HepG2 (cell line): ENCODE measurements around the gene LDLRAD3. TPM values are rescaled to one million over a fixed set of nuclear protein-coding genes. Genes with fewer than 3 reads are reported as not detected.

Source experiments
- ATAC-seq: fragments of 200-7000 bp; cut with Tn5 transposase; 3 replicates; pipeline ENCODE4 v1.9.1; 2020; ENCODE audit warnings: mild to moderate bottlenecking, moderate library complexity
- BruUV-seq: library from RNA; stranded (reverse); fragments of 400-500 nt; replicated peaks from 2 replicates; lab custom pipeline; 2021; lab: Mats Ljungman, UMichigan
- CTCF ChIA-PET: fragments of 300-600 bp; formaldehyde crosslinking; extraction: SDS; loops from one replicate; lab custom pipeline; 2021; ENCODE audit warnings: low total read pairs, inconsistent platforms, low intra/inter-chr PET ratio; lab: Yijun Ruan, JAX
- POLR2A ChIA-PET: fragments of 350-600 bp; sonication (Branson Sonifier 250); formaldehyde crosslinking; loops from one replicate; lab custom pipeline; 2020; ENCODE audit warnings: antibody characterized with exemption, inconsistent platforms; lab: Yijun Ruan, JAX
- DNase-seq: peaks from one replicate; pipeline ENCODE4 v3.0.0-alpha.2; 2015; ENCODE audit warnings: low spot score
- FAIRE-seq: peaks from 3 replicates; lab custom pipeline; 2011; peaks lifted over from hg19 to GRCh38; lab: Jason Lieb, UNC
- H2AFZ ChIP-seq: one replicate; pipeline ENCODE4 v1.6.1; 2011; ENCODE audit warnings: low read length, inconsistent platforms
- H3K27ac ChIP-seq: fragments of 300-600 bp; 3 replicates; pipeline ENCODE4 v1.8.0; 2011; ENCODE audit warnings: mixed run types, mild to moderate bottlenecking, mixed read lengths, low read length, inconsistent platforms; ENCODE audit not compliant: insufficient read depth; ENCODE audit errors: extremely low read length
- H3K27me3 ChIP-seq, 2 experiments: fragments of 200-600 bp in 1 of 2; 2 replicates in 1 of 2; 3 replicates in 1 of 2; pipeline versions ENCODE4 v1.6.0 to v1.8.0; 2011; ENCODE audit warnings: low read length in 2 of 2, mild to moderate bottlenecking in 2 of 2, moderate library complexity in 2 of 2, inconsistent platforms in 1 of 2; ENCODE audit not compliant: insufficient read depth in 2 of 2, control insufficient read depth in 1 of 2
- H3K36me3 ChIP-seq, 2 experiments: fragments of 200-600 bp in 1 of 2; replicated peaks in 1 of 2; 2 replicates in 1 of 2; 3 replicates in 1 of 2; pipeline versions ENCODE4 v1.5.1 to v1.8.0; 2011; ENCODE audit warnings: low read length in 2 of 2, inconsistent platforms in 1 of 2; ENCODE audit not compliant: insufficient read depth in 2 of 2, control insufficient read depth in 1 of 2
- H3K4me1 ChIP-seq: 2 replicates; pipeline ENCODE4 v1.5.1; 2012; ENCODE audit warnings: low read length, inconsistent platforms; ENCODE audit not compliant: insufficient read depth
- H3K4me2 ChIP-seq: 2 replicates; pipeline ENCODE4 v1.6.0; 2011; ENCODE audit warnings: low read depth, low read length, inconsistent platforms
- H3K4me3 ChIP-seq, 3 experiments: fragments of 200-600 bp in 1 of 3; sonication (generic), shearing (Covaris generic) in 1 of 3; replicated peaks in 1 of 3; 2 replicates each; pipeline ENCODE4 v1.5.1; 2011 to 2016; ENCODE audit warnings: low read length in 3 of 3, inconsistent platforms in 2 of 3, low read depth in 2 of 3, mild to moderate bottlenecking in 2 of 3, control low read depth in 1 of 3, mixed read lengths in 1 of 3; ENCODE audit not compliant: insufficient read depth in 1 of 3
- H3K79me2 ChIP-seq: one replicate; pipeline ENCODE4 v1.6.1; 2011; ENCODE audit warnings: low read length, inconsistent platforms; ENCODE audit not compliant: insufficient read depth
- H3K9ac ChIP-seq: 2 replicates; pipeline ENCODE4 v1.6.0; 2011; ENCODE audit warnings: mild to moderate bottlenecking, low read depth, low read length, inconsistent platforms; ENCODE audit not compliant: insufficient read depth
- H3K9me3 ChIP-seq: 2 replicates; pipeline ENCODE4 v1.5.1; 2012; ENCODE audit warnings: mild to moderate bottlenecking, low read length
- H4K20me1 ChIP-seq: 2 replicates; pipeline ENCODE4 v1.6.0; 2011; ENCODE audit warnings: inconsistent platforms, mild to moderate bottlenecking, low read length, moderate library complexity; ENCODE audit not compliant: insufficient read depth
- HMG20B ChIP-seq: conservative IDR thresholded peaks from 2 replicates; pipeline ENCODE4 v1.6.1; 2016; ENCODE audit warnings: missing genetic modification reagents, missing compliant biosample characterization
- ISL2 ChIP-seq: sonication (generic); formaldehyde crosslinking; IDR thresholded peaks from 2 replicates; pipeline ENCODE4 v1.5.0; 2020; ENCODE audit warnings: missing genetic modification reagents
- MAF1 ChIP-seq: sonication (generic); formaldehyde crosslinking; IDR thresholded peaks from 2 replicates; pipeline ENCODE4 v1.5.0; 2020; ENCODE audit warnings: missing genetic modification reagents, borderline replicate concordance
- RCOR2 ChIP-seq: IDR thresholded peaks from 2 replicates; pipeline ENCODE4 v1.6.1; 2016; ENCODE audit warnings: missing biosample characterization, missing genetic modification reagents
- ZNF234 ChIP-seq: sonication (generic); formaldehyde crosslinking; conservative IDR thresholded peaks from 2 replicates; pipeline ENCODE4 v1.5.1; 2020; ENCODE audit warnings: mild to moderate bottlenecking, missing genetic modification reagents
- ZNF33A ChIP-seq: sonication (generic); formaldehyde crosslinking; IDR thresholded peaks from 2 replicates; pipeline ENCODE4 v1.5.1; 2020; ENCODE audit warnings: missing genetic modification reagents, mild to moderate bottlenecking, moderate library complexity, borderline replicate concordance
- ZNF367 ChIP-seq: sonication (generic); formaldehyde crosslinking; IDR thresholded peaks from 2 replicates; pipeline ENCODE4 v1.4.0; 2020; ENCODE audit warnings: missing genetic modification reagents, borderline replicate concordance
- WGBS: methylation state at CpG from one replicate; pipeline ENCODE4 v1.1.6; 2017; ENCODE audit warnings: low lambda C conversion rate; 5-methylcytosine and 5-hydroxymethylcytosine counted together
- in situ Hi-C: cut with HindIII; loops from 2 replicates; pipeline ENCODE4 v1.10.0; 2017; ENCODE audit warnings: low pct_unique_long_range_greater_than_20kb; ENCODE audit not compliant: extremely low pct_ligation_motif_present
- intact Hi-C: fragments of 100-400 bp; cut with micrococcal nuclease; formaldehyde crosslinking; loops from one replicate; pipeline ENCODE4 v1.10.0; 2022; ENCODE audit not compliant: unreplicated experiment
- polyA plus RNA-seq, 8 experiments: library from polyadenylated mRNA; depleted of rRNA in 3 of 8; stranded (reverse) in 7 of 8; unstranded in 1 of 8; fragments of >200 nt; fragmentation: Illumina TruSeq in 4 of 8; extraction: Trizol in 4 of 8; gene quantifications; 2 replicates each; pipeline versions ENCODE4 v1.2.1 to v1.2.3, GENCODE V29; 2011 to 2016; ENCODE audit warnings: low read depth in 4 of 8, missing spikeins in 1 of 8, mixed read lengths in 1 of 8; ENCODE audit not compliant: insufficient read depth in 1 of 8
- total RNA-seq, 5 experiments: library from RNA; depleted of rRNA; stranded (reverse); fragments of >200 nt; fragmentation: Illumina TruSeq; extraction: Trizol; gene quantifications; 2 replicates each; pipeline ENCODE4 v1.2.3, GENCODE V29; 2016; ENCODE audit warnings: low read depth in 1 of 5
- TF ChIP-seq, protein P1 (sequence below): sonication (generic); formaldehyde crosslinking; IDR thresholded peaks from 2 replicates; pipeline ENCODE4 v1.4.0; 2020; ENCODE audit warnings: missing genetic modification reagents, borderline replicate concordance
- TF ChIP-seq, protein P2 (sequence below): sonication (generic); formaldehyde crosslinking; IDR thresholded peaks from 2 replicates; pipeline ENCODE4 v1.8.1; 2023; ENCODE audit warnings: mild to moderate bottlenecking, moderate library complexity, missing genetic modification reagents

The LDLRAD3 gene
- total and polyA plus RNA-seq, 2 of the 13 experiments (the other 11 are each of a cell fraction or from before 2014, with no cell fraction given) = 0.50 to 0.60 TPM

DNA sequence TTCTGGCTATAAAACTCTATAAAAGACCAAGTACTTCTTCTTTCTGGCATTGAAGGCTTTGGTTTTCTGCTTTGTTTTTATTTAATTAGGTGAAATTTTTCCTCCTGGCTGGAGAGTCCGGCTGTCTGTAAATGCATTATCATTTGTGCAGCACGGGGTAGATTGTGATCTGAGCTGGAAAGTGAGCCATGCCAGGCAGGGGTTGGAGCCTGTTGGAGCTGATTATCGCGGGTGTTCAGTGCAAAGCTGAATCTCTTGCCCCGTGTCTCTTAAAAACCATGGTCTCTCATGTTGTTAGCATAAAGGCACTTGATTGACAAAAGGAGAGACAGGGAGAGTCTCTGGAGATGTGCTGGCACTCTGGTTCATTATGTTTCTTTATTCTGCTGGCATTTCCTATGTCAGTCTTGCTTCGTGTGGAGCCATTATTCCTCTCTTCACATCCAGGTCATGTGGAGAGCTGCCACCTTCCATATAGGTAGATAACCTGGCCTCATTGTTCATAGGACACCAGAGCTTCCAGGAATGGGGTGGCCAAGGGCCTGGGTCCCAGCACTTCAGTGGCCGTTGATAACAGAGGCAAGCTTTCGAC is 75.2 kb downstream of the LDLRAD3 start:
- no TSS peak for BruUV-seq
- ChIA-PET POLR2A (no interaction called here), CTCF (no interaction called here)

DNA sequence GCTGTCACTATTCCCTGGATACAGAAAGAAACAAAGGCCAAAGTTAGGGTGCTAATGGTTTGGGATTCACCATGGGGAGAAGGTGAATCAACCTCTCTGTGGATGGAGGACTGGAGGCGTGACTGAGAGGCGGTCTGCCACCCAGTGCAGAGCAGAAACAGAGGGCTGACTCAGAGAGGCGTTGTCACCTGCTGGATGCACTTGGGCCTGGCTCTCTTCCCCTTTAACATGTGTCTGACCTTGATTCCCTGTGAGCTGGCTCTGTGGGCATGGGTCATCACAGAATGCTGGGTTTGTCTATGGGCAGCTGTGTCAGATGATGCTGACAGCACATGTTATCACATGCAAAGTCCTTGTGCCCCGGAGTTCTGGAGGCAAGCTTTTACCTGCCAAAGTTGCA is 75.9 kb downstream of the LDLRAD3 start:
- H3K79me2 ChIP-seq = no peaks in the 10 kb centered on the region
- no peak overlapping the region for H3K4me2 ChIP-seq
- no peak overlapping the region for H3K9ac ChIP-seq
- H3K4me3 ChIP-seq = no peak overlapping the region
- BruUV-seq = no TSS peak
- no peak overlapping the region for H3K27ac ChIP-seq
- H3K36me3 ChIP-seq = no peaks in the 10 kb centered on the region
- in situ Hi-C loops = no loop called here
- POLR2A ChIA-PET = no interaction called here
- 0 out of 5 replicates have a peak, but pooled peaks cover 1 to 8% of the 10 kb centered on the region in 2 experiments for H3K27me3 ChIP-seq
- intact Hi-C loops = no loop called here
- no peaks in the 10 kb centered on the region for H3K4me1 ChIP-seq
- CTCF ChIA-PET = no interaction called here
- ATAC-seq (no peak), DNase-seq (no peak), FAIRE-seq (no peak)
- no peak overlapping the region for H2AFZ ChIP-seq
- H3K9me3 ChIP-seq = no peaks in the 10 kb centered on the region
- 36% methylated on average over 4 of the region's 4 CpGs for WGBS
- TF ChIP-seq, protein P1, sequence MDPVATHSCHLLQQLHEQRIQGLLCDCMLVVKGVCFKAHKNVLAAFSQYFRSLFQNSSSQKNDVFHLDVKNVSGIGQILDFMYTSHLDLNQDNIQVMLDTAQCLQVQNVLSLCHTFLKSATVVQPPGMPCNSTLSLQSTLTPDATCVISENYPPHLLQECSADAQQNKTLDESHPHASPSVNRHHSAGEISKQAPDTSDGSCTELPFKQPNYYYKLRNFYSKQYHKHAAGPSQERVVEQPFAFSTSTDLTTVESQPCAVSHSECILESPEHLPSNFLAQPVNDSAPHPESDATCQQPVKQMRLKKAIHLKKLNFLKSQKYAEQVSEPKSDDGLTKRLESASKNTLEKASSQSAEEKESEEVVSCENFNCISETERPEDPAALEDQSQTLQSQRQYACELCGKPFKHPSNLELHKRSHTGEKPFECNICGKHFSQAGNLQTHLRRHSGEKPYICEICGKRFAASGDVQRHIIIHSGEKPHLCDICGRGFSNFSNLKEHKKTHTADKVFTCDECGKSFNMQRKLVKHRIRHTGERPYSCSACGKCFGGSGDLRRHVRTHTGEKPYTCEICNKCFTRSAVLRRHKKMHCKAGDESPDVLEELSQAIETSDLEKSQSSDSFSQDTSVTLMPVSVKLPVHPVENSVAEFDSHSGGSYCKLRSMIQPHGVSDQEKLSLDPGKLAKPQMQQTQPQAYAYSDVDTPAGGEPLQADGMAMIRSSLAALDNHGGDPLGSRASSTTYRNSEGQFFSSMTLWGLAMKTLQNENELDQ (CRISPR knock-in tag) = no peak
- no peak for TF ChIP-seq ZNF234 (CRISPR knock-in tag)
- TF ChIP-seq, protein P2, sequence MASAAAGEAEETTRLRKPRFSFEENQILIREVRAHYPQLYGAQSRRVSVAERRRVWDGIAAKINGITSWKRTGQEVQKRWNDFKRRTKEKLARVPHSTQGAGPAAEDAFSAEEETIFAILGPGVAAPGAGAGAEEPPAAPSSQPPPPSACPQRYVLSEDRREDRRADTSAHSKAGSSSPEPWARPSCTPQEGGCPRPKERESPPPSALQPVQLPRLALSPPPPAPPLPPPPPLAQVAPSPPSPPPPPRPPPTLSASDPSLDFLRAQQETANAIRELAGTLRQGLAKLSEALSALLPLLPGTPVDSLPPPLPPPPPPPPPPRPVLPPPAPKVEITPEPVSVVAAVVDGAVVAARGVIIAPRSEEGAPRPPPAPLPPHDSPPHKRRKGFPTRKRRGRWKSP (CRISPR knock-in tag) = no peak
- TF ChIP-seq RCOR2 (CRISPR knock-in tag) = no peak
- TF ChIP-seq MAF1 (CRISPR knock-in tag) = no peak
- no peak for TF ChIP-seq HMG20B
- TF ChIP-seq ZNF367 = no peak
- no peaks in the 10 kb centered on the region for H4K20me1 ChIP-seq

More for the DNA sequence above, 75.2 kb downstream of the LDLRAD3 start:
- in situ Hi-C loops = no loop called here
- H3K27me3 ChIP-seq = peaks cover 3 to 11% of the 10 kb centered on the region in 2 experiments; a peak in 2 of 5 replicates
- H4K20me1 ChIP-seq = no peaks in the 10 kb centered on the region
- H3K9ac ChIP-seq = no peak overlapping the region
- H3K4me2 ChIP-seq = no peak overlapping the region
- no peaks in the 10 kb centered on the region for H3K4me1 ChIP-seq
- no peak overlapping the region for H2AFZ ChIP-seq
- no peak for FAIRE-seq
- no peak overlapping the region for H3K4me3 ChIP-seq
- ATAC-seq = no peak
- H3K9me3 ChIP-seq = no peaks in the 10 kb centered on the region
- H3K27ac ChIP-seq = no peak overlapping the region
- TF ChIP-seq ISL2 (CRISPR knock-in tag) (no peak), ZNF33A (CRISPR knock-in tag) (no peak)
- intact Hi-C loops = no loop called here
- H3K79me2 ChIP-seq = no peaks in the 10 kb centered on the region
- WGBS = 11% methylated on average over 7 of the region's 8 CpGs
- no peak for DNase-seq
- no peaks in the 10 kb centered on the region for H3K36me3 ChIP-seq
